ENCODE results near the gene EHMT2. TPM values are rescaled to one million over a fixed set of nuclear protein-coding genes. Genes with fewer than 3 reads are reported as not detected.
A peak's percentile ranks its signal among the peaks of the same experiment; 100 is the strongest.

Gene EHMT2
- polyA plus RNA-seq, 3 donors: 9.9 to 52.8 (median 16.0) TPM

DNA sequence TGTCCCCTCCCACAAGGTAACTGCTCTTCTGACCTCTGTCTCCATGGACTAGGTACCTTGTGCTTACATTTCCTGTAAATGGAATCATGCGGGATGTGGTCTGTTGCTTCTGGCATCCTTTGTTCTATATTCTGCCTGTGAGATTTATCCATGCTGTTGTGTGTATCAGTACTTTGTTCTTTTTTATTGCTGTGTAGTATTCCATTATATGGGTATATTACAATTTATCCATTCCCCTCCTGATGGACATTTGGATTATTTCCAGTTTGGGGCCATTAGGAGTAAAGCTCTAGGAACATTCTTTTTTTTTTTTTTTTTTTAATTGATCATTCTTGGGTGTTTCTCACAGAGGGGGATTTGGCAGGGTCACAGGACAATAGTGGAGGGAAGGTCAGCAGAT is 33.5 kb upstream of the EHMT2 start:
- H3K27ac Mint-ChIP-seq: no peak overlapping the region

GRCh38 chr6:31928672-31928939 is 31.1 kb upstream of the EHMT2 start:
- 84% methylated on average over 3 of the region's 9 CpGs for WGBS (ENCODE audit: insufficient coverage)
- Mint-ChIP-seq H3K9me3 (peaks cover 0 to 3% (median 0%) of the 10 kb centered on the region in 7 donors), H3K4me1 (peaks cover 26% of the 10 kb centered on the region), H3K4me3 (no peak overlapping the region), H3K36me3 (no peaks in the 10 kb centered on the region), H3K27me3 (ENCODE audit: low read depth in 3 of 3) (peaks cover 0 to 5% (median 3%) of the 10 kb centered on the region in 3 donors), H3K27ac (peak overlapping the region in 1 of 7 donors; percentile 22)
- H3K9me3 ChIP-seq (replicated peaks in 1 of 2; ENCODE audit: control insufficient read depth in 1 of 2, insufficient read depth in 1 of 2, low read length in 2 of 2): no peaks in the 10 kb centered on the region
- no peak overlapping the region for H3K4me2 ChIP-seq (replicated peaks; ENCODE audit: extremely low read depth, low read length, poor library complexity, severe bottlenecking)
- no peak overlapping the region for H2AFZ ChIP-seq (ENCODE audit: insufficient read depth, low read depth, low read length, poor library complexity, severe bottlenecking)
- H3K36me3 ChIP-seq (replicated peaks in 1 of 2; ENCODE audit: control insufficient read depth in 1 of 2, insufficient read depth in 2 of 2, low read length in 2 of 2): no peaks in the 10 kb centered on the region
- no peaks in the 10 kb centered on the region for H3K79me2 ChIP-seq (ENCODE audit: insufficient read depth, low read length)
- DNase-seq: no peak
- no peak for TF ChIP-seq CTCF (IDR thresholded peaks at IDR 0.05)
- no peak overlapping the region for H3K27ac ChIP-seq (ENCODE audit: low read depth in 1 of 2, low read length in 2 of 2)
- H3K27me3 ChIP-seq (ENCODE audit: control insufficient read depth in 2 of 2, insufficient read depth in 2 of 2, low read length in 2 of 2): no peaks in the 10 kb centered on the region
- intact Hi-C loops (cut with micrococcal nuclease): no loop called here
- H3K4me1 ChIP-seq (ENCODE audit: control insufficient read depth in 1 of 2, insufficient read depth in 2 of 2, low read length in 2 of 2): peaks cover 4 to 31% of the 10 kb centered on the region in 2 donors
- no peaks in the 10 kb centered on the region for H4K20me1 ChIP-seq (ENCODE audit: insufficient read depth, low read length)
- H3K4me3 ChIP-seq (replicated peaks in 1 of 3; ENCODE audit: low read depth in 2 of 3, low read length in 3 of 3): no peak overlapping the region
- H3K9ac ChIP-seq (ENCODE audit: insufficient read depth, low read length, poor library complexity, severe bottlenecking): no peak overlapping the region

More for the DNA sequence above, 33.5 kb upstream of the EHMT2 start:
- Mint-ChIP-seq H3K27me3 (ENCODE audit: low read depth in 3 of 3) (peaks cover 0 to 6% (median 5%) of the 10 kb centered on the region in 3 donors), H3K9me3 (peaks cover 0 to 1% (median 0%) of the 10 kb centered on the region in 7 donors), H3K4me3 (no peak overlapping the region), H3K36me3 (no peaks in the 10 kb centered on the region), H3K4me1 (peaks cover 24% of the 10 kb centered on the region)
- no peak overlapping the region for H3K27ac ChIP-seq (ENCODE audit: low read depth in 1 of 2, low read length in 2 of 2)
- H3K36me3 ChIP-seq (replicated peaks in 1 of 2; ENCODE audit: control insufficient read depth in 1 of 2, insufficient read depth in 2 of 2, low read length in 2 of 2): no peaks in the 10 kb centered on the region
- no peaks in the 10 kb centered on the region for H4K20me1 ChIP-seq (ENCODE audit: insufficient read depth, low read length)
- no peak for TF ChIP-seq CTCF (IDR thresholded peaks at IDR 0.05)
- H3K27me3 ChIP-seq (ENCODE audit: control insufficient read depth in 2 of 2, insufficient read depth in 2 of 2, low read length in 2 of 2): no peaks in the 10 kb centered on the region
- no peaks in the 10 kb centered on the region for H3K9me3 ChIP-seq (replicated peaks in 1 of 2; ENCODE audit: control insufficient read depth in 1 of 2, insufficient read depth in 1 of 2, low read length in 2 of 2)
- H3K4me3 ChIP-seq (replicated peaks in 1 of 3; ENCODE audit: low read depth in 2 of 3, low read length in 3 of 3): no peak overlapping the region
- intact Hi-C loops (cut with micrococcal nuclease): no loop called here
- H2AFZ ChIP-seq (ENCODE audit: insufficient read depth, low read depth, low read length, poor library complexity, severe bottlenecking): no peak overlapping the region
- WGBS (ENCODE audit: insufficient coverage): no CpG with 5 or more reads among the region's 1 CpG
- no peak overlapping the region for H3K4me2 ChIP-seq (replicated peaks; ENCODE audit: extremely low read depth, low read length, poor library complexity, severe bottlenecking)
- H3K9ac ChIP-seq (ENCODE audit: insufficient read depth, low read length, poor library complexity, severe bottlenecking): no peak overlapping the region
- peaks cover 4 to 31% of the 10 kb centered on the region in 2 donors for H3K4me1 ChIP-seq (ENCODE audit: control insufficient read depth in 1 of 2, insufficient read depth in 2 of 2, low read length in 2 of 2)
- DNase-seq: no peak
- no peaks in the 10 kb centered on the region for H3K79me2 ChIP-seq (ENCODE audit: insufficient read depth, low read length)

Measured in CD14-positive monocyte (primary cell).